Measurements from ENCODE around the gene GPBP1L1. TPM values are rescaled to one million over a fixed set of nuclear protein-coding genes. Genes with fewer than 3 reads are reported as not detected.

GPBP1L1 gene
- total and polyA plus RNA-seq, 2 of the 13 experiments (the other 11 are each of a cell fraction or from before 2014, with no cell fraction given), result 45.9 to 86.1 TPM

- no peak for TF ChIP-seq ZBED4 (CRISPR knock-in tag; IDR thresholded peaks at IDR 0.05; ENCODE audit: borderline replicate concordance)
- no peak for TF ChIP-seq KIAA2018 (CRISPR knock-in tag; IDR thresholded peaks at IDR 0.05; ENCODE audit: borderline replicate concordance)
- peak; percentile 87 for TF ChIP-seq FOXP1 (IDR thresholded peaks at IDR 0.05)
- TF ChIP-seq FOXP1 (CRISPR knock-in tag; IDR thresholded peaks at IDR 0.05), result peak; percentile 95
- 0 out of 2 replicates have a peak, but pooled peaks have one; percentile 57 for TF ChIP-seq ZNF792 (CRISPR knock-in tag; IDR thresholded peaks at IDR 0.05)
- no peak for TF ChIP-seq ZNF788 (CRISPR knock-in tag; IDR thresholded peaks at IDR 0.05; ENCODE audit: borderline replicate concordance)
- TF ChIP-seq POLR2G (IDR thresholded peaks at IDR 0.05; ENCODE audit: low read depth, low read length), result no peak
- TF ChIP-seq GFI1 (CRISPR knock-in tag; IDR thresholded peaks at IDR 0.05; ENCODE audit: borderline replicate concordance), result peak; percentile 97
- TF ChIP-seq SOX13 (IDR thresholded peaks at IDR 0.05), result 0 out of 2 replicates have a peak, but pooled peaks have one; percentile 38
- TF ChIP-seq SOX13 (CRISPR knock-in tag; conservative IDR thresholded peaks at IDR 0.05 in 1 of 2, IDR thresholded peaks at IDR 0.05 in 1 of 2), result peak in 1 of 2 experiments; percentile 91; a peak in 2 of 4 replicates
- no peak for TF ChIP-seq ZNF121 (CRISPR knock-in tag; IDR thresholded peaks at IDR 0.05)
- peak; percentile 80 for TF ChIP-seq RXRB (CRISPR knock-in tag; IDR thresholded peaks at IDR 0.05; ENCODE audit: borderline replicate concordance)
- TF ChIP-seq NBN (conservative IDR thresholded peaks at IDR 0.05), result no peak
- no peak for TF ChIP-seq ZNF569 (CRISPR knock-in tag; IDR thresholded peaks at IDR 0.05; ENCODE audit: borderline replicate concordance)
- TF ChIP-seq RCOR2 (CRISPR knock-in tag; IDR thresholded peaks at IDR 0.05), result peak; percentile 81; the same call in 1 of the 2 replicates
- TF ChIP-seq HDAC1 (CRISPR knock-in tag; IDR thresholded peaks at IDR 0.05), result 0 out of 2 replicates have a peak, but pooled peaks have one; percentile 46
- peak; percentile 96 for TF ChIP-seq NR2F6 (IDR thresholded peaks at IDR 0.05)
- TF ChIP-seq NR2F6 (CRISPR knock-in tag; IDR thresholded peaks at IDR 0.05), result peak; percentile 98
- peak in 1 of 2 experiments; percentile 82; a peak in 2 of 4 replicates for TF ChIP-seq EP300 (IDR thresholded peaks at IDR 0.05; ENCODE audit: low read depth in 2 of 2, low read length in 2 of 2)
- no peak for TF ChIP-seq EP300 (CRISPR knock-in tag; IDR thresholded peaks at IDR 0.05; ENCODE audit: borderline replicate concordance)
- TF ChIP-seq MIXL1 (CRISPR knock-in tag; IDR thresholded peaks at IDR 0.05), result peak; percentile 90
Measured at GRCh38 chr1:45658171-45658570, 28.2 kb downstream of the GPBP1L1 start (continued).
